HEK293T (cell line): Measurements from ENCODE around the gene MITF.

Experiments
- ARNT ChIP-seq: fragments of 450-650 bp; IDR thresholded peaks from 2 replicates; pipeline ENCODE4 v1.6.1; 2017; ENCODE audit warnings: mild to moderate bottlenecking
- BHLHE40 ChIP-seq: fragments of 450-650 bp; IDR thresholded peaks from 2 replicates; pipeline ENCODE4 v1.6.1; 2016; ENCODE audit warnings: mild to moderate bottlenecking, moderate library complexity, borderline replicate concordance
- ELF4 ChIP-seq: fragments of 450-650 bp; IDR thresholded peaks from 2 replicates; pipeline ENCODE4 v1.6.1; 2017; ENCODE audit warnings: antibody characterized with exemption
- FOXA1 ChIP-seq: fragments of 450-650 bp; IDR thresholded peaks from 2 replicates; pipeline ENCODE4 v1.6.1; 2016; ENCODE audit warnings: mild to moderate bottlenecking
- FOXK2 ChIP-seq: fragments of 450-650 bp; IDR thresholded peaks from 2 replicates; pipeline ENCODE4 v1.6.1; 2016; ENCODE audit warnings: mild to moderate bottlenecking
- L3MBTL2 ChIP-seq: fragments of 450-650 bp; conservative IDR thresholded peaks from 2 replicates; pipeline ENCODE4 v1.6.1; 2016; ENCODE audit warnings: mild to moderate bottlenecking
- NFRKB ChIP-seq: fragments of 450-650 bp; IDR thresholded peaks from 2 replicates; pipeline ENCODE4 v1.6.1; 2016; ENCODE audit warnings: mild to moderate bottlenecking, moderate library complexity
- PKNOX1 ChIP-seq: fragments of 450-650 bp; IDR thresholded peaks from 2 replicates; pipeline ENCODE4 v1.6.1; 2016
- SP1 ChIP-seq: fragments of 450-650 bp; IDR thresholded peaks from 2 replicates; pipeline ENCODE4 v1.6.1; 2017

GRCh38 chr3:69972672-69973071 lies 233.4 kb downstream of the MITF start:
- no peak for TF ChIP-seq BHLHE40
- TF ChIP-seq FOXK2: no peak
- no peak for TF ChIP-seq ELF4
- TF ChIP-seq SP1: no peak
- no peak for TF ChIP-seq FOXA1
- TF ChIP-seq ARNT: no peak
- TF ChIP-seq NFRKB: no peak
- TF ChIP-seq L3MBTL2: no peak
- TF ChIP-seq PKNOX1: no peak
